GM10266 (cell line): ENCODE data around the gene REEP3.
"Not testable (repeated sequence)": the region's sequence is repeated elsewhere in the genome, so short reads cannot be mapped to it uniquely, and the experiment has no call there.

Experiments
- DNase-seq: peaks from one replicate; pipeline ENCODE4 v3.0.0; 2012; ENCODE audit errors: extremely low spot score
- TF ChIP-seq, protein P1 (sequence below): IDR thresholded peaks from 2 replicates; pipeline ENCODE4 v1.5.1; 2012; ENCODE audit warnings: mild to moderate bottlenecking, low read depth; ENCODE audit not compliant: control insufficient read depth, insufficient read depth; ENCODE audit errors: missing control alignments

The REEP3 gene

GRCh38 chr10:63497321-63497720 lies 23.9 kb upstream of the REEP3 start:
- no peak for DNase-seq

GRCh38 chr10:63498665-63499064 lies 22.5 kb upstream of the REEP3 start:
- no peak for DNase-seq
- TF ChIP-seq, protein P1, sequence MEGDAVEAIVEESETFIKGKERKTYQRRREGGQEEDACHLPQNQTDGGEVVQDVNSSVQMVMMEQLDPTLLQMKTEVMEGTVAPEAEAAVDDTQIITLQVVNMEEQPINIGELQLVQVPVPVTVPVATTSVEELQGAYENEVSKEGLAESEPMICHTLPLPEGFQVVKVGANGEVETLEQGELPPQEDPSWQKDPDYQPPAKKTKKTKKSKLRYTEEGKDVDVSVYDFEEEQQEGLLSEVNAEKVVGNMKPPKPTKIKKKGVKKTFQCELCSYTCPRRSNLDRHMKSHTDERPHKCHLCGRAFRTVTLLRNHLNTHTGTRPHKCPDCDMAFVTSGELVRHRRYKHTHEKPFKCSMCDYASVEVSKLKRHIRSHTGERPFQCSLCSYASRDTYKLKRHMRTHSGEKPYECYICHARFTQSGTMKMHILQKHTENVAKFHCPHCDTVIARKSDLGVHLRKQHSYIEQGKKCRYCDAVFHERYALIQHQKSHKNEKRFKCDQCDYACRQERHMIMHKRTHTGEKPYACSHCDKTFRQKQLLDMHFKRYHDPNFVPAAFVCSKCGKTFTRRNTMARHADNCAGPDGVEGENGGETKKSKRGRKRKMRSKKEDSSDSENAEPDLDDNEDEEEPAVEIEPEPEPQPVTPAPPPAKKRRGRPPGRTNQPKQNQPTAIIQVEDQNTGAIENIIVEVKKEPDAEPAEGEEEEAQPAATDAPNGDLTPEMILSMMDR: no peak

More at GRCh38 chr10:63497321-63497720, 23.9 kb upstream of the REEP3 start:
- TF ChIP-seq, protein P1: no peak

DNA sequence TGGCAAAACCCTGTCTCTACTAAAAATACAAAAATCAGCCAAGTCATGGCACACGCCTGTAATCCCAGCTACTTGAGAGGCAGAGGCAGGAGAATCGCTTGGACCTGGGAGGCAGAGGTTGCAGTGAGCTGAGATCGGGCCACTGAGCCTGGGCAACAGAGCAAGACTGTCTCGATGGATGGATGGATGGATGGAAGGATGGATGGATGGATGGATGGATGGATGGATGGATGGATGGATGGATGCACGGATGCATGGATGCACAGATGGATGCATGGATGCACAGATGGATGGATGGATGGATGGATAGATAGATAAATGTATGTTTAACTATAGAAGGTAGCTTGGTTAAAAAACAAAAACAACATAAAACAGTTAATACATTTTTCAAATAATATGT lies 20.6 kb upstream of the REEP3 start:
- DNase-seq: not testable (repeated sequence)

DNA sequence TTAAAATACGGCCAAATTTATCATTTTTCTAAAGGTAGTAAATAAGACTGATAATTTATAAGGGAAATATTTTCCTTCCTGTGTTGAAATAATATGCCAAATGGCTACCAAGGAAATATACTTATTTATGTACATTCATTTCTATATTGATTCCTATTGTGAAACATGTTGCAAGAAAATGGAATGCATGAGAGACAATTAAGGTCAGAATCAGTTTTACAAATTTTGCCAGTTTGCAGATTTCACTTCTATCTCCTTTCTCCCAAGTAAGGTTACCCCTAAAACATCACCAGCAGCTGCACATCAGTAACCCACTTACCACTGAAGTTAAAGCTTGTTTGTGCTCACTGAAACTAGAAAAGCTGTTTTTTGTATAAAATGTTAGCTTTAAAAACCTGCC lies 19.2 kb upstream of the REEP3 start:
- no peak for DNase-seq
- TF ChIP-seq, protein P1: no peak

- no peak for DNase-seq
- TF ChIP-seq, protein P1: no peak
Measured at GRCh38 chr10:63502832-63503231, 18.4 kb upstream of the REEP3 start.

DNA sequence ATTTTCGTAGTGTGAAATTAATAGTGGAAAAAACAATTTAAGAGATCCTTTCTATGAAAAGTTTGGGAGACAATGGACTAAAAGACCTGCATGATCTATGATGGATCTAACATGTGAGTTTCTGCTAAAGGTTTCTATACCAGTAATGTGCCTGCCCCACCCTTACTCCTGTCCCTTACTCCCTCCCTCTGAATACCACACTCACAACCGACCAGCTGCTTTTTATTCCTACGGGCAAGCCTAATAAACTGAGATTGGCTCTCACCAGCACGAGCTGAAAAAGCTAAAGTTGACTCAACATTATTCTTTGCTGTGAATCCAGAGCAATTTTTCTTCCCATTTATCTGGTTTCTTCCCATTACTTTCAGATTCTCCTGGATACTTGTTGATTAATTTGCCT lies 17.8 kb upstream of the REEP3 start:
- DNase-seq: no peak

DNA sequence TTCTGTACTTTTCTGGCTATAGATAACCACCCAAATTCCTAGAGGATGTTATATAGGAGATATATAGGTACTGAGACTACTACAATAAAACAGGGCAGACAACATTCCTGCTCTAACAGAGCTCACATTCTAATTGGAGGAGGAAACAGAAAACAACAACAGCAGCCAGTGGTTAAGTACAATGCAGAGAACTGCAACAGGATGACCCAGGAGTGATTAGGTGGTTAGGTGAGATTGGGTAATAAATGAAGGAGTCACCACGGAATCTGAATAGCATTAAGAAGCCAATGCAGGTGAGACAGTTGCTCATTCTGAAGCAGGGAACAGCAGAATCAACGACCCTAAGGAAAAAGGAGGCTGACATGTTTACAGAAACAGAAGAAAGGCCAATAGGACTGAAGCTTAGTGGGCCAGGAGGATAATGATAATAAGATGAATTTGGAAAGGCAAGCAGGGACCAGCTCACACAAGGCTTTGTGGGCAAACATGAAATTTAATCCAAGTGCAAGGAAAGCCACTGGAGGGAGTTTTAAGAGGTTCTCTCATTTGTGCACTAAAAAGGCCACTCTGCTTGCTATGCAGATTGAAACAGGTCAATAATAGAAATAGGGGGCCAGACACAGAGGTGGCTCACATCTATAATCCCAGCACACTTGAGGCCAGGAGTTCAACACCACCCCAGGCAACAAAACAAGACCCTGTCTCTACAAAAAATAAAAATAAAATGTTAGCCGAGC lies 16.9 kb upstream of the REEP3 start:
- TF ChIP-seq, protein P1: no peak
- no peak for DNase-seq

More for the DNA sequence above, 17.8 kb upstream of the REEP3 start:
- TF ChIP-seq, protein P1: no peak

- DNase-seq: no peak
- TF ChIP-seq, protein P1: no peak
Measured at GRCh38 chr10:63505562-63505961, 15.6 kb upstream of the REEP3 start.
